Eye (tissue), 1 donor: ENCODE data around the gene LTB.
A peak's percentile ranks its signal among the peaks of the same experiment; 100 is the strongest.

Experiments used
- DNase-seq: peaks from one replicate; pipeline ENCODE4 v3.0.0-alpha.2; 2015

LTB gene

DNA sequence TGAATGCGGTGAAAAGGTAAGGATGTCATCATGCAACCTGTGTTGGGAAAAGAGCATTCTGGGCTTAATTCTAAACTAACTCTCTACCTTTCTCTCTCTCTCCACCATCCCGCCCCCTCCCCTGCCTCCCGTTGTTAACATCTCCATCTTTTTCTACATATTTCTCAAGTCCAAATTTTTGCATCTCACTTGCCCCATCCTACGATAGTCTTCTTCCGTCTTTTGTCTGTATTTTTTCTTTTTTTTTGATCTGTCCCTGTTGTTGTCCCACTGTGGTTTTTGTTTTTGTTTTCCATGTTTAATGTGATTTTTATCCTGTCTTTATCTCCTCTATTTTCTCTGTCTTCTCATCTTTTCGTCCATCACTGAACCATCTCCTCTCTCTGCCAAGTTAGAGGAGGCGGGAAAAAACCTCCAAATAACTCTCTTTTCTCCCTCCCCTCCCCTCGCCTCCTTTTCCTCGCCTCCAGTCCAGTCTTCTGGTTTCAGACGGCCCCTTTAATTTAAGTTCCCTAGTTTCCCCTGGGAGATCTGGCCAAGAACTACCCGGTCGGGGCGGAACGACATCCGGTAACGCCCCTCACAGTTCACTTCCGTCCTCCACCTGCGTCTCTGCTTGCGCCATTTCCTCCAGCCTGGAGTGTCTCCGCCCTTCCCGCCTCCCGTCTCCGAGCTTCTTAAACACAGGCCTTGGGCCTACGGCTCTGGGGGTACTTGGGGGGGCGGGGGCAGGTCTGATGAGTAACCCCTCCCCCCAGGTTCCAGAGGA is 35.1 kb downstream of the LTB start, which contains the start of gene NFKBIL1:
NFKBIL1 (plus strand) TSS at position 651 of the 769 bp plus-strand sequence; CDS start at position 738, 87 bp downstream.
- DNase-seq: peak; percentile 97

DNA sequence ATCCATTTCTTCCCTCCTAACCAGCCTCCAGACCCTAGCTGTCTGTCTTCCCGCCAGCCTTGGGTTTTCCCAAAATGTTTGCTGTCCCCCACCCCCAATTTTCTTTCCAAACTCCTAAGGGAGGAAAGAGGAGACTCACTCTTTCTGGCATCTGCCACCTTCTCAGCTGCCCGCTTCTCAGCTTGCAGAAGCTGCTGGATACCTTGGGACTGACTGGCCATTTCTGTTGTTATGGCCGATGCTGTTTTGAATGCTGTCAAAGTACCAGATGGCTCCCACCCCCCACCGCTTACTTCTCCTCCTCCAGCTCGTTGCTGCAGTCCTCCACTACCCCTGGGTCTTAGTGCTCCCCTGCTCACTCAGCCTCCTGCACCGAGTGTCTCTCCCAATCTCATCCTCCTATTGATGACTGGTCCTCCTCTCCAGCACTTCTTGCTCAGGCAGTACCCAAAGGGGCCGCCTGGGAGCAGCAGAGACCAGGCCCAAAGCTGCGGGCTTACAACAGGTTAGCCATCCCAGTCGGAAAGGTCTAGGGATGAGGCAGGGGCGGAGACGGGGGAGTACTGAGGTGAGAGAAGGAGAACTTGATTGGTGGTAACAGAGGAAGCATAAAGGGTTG is 35.8 kb downstream of the LTB start, which contains the start of gene ATP6V1G2:
ATP6V1G2 (minus strand) TSS at position 270 of the 619 bp plus-strand sequence; CDS start at position 221, 49 bp downstream.
- peak; percentile 97 for DNase-seq

DNA sequence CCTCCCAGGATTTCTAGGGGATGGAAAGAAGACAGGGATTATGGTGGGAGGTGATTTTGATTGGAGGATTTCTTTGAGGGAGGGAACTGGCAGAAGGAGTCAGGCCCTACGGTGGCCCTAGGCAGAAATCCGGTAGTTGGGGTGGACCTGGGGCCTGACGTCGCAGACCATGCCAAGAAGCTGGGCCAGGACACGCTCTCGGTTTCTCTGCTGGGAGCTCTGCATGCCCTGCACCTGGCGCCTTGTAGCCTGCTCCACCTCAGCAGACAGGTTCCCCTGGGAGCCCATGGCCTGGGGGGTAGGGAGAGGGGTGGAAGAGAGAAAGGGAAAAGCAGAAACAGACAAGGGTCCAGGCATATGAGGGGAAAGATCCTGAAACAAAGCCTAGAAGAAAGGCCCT is 36.9 kb downstream of the LTB start:
- no peak for DNase-seq

GRCh38 chr6:31544676-31545075 is 37.5 kb downstream of the LTB start:
- no peak for DNase-seq

DNA sequence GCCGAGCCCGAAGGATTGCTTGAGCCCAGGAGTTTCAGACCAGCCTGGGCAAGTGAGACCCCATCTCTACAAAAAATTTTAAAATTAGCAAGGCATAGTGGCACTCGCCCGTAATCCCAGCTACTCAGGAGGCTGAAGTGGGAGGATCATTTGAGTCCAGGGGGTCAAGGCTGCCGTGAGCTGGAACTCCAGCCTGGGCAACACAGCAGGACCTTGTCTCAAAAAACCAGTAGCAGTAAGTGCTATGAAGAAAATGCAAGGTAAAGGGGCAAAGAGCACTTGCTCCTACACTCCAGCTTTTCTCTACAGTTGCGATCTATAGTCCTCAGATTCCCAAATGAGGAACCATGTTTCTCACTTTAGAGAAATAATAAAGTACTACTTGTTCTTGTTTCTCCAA is 38.6 kb downstream of the LTB start:
- DNase-seq: no peak

DNA sequence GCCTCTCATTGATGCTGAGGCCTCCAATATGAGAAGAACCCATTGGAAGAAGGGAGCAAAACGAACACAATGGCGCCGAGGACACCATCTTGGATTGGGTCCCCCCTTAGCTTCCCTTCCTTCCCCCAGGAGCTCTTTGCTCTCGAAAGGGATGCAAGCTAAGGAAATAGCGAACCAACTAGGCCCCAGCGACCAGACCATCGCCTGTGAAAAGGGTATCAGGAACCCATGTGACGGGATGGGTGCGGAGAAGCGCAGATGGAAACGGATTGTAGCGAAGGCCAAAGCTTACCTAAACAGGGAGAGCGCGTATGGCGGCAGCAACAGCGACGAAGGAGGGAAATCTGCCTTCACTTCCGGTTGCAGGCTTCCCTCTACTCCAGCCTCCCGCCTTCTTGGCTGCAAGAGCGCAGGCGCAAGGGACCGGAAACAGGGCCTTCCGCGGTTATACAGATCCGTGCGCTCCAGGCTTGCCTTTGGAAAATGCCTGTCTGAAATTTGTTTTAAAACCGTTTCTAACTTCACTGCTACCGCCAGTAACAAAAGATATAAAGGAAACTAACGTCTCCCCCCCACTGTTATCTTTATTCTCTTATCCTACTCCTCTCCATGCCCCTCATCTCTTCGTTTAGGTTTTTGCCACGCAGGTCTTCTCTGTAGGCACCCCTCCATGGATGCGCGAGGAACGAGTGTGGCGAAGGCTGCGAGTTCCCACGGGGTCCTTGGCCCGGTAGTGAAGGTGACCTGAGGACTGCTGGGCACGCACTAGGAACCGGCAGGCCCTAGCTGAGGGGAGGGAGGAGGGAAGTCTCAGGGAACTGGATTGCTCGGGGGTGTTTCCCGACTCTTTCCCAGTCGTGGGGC is 40.3 kb downstream of the LTB start, which contains the start of gene DDX39B:
DDX39B (minus strand) TSS at position 346 of the 864 bp plus-strand sequence. CDS start 1,471 bp downstream, outside the sequence.
- DNase-seq: peak; percentile 99

DNA sequence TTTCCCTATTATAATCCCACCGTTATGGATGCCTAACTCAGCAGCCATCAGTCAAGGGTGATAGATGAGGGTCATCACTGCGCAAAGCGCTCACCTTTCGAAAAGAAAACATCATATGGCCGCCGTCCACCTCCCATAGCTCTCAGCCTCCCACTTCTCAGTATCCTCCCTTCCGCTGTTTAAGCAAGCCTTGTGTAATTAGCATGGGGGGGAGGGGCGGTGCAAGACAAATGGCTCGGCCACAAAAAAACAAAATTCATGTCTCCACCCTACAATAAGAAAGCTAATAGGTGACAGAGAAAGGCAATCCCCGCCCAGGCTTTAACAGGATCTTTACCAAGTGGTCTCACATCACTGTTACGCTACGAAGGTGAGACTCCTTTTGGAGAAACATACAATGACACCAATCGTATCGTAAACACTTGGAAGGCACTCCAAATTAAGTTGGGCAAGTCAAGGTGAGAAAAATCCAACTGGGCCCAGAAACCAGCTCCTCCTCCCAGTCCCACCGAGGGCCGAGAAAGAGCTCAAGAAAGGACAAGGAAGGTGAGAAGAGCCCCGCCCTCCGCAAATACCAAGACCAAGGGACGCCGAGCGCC is 41.1 kb downstream of the LTB start:
- DNase-seq: no peak

- no peak for DNase-seq
These were observed 41.6 kb downstream of the LTB start for GRCh38 chr6:31540640-31541039.

DNA sequence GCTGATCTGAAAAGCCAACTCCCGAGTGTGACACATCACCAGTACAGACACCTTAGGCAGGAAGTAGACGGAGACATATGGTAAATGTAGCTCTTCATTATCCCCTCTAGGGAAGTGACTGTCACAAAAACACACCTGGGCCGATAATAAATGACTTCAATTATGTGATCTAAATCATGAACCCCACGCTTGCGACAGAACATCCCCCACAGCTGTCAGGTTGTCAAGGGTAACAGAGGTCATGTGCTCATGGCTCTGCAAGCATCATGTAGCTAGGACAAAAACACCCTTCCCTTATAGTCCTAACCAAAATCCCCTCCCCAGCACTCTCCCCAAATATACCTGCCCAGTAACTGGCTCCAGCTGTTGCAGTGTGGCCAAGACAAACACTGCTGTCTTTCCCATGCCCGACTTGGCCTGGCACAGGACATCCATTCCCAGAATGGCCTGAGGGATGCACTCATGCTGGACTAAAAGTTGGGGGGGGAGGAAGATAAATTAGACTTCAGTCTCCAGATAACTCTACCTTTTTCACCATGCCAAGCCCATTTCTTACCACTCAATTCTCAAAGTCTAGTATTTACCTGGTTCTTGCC is 43.3 kb downstream of the LTB start:
- DNase-seq: no peak

GRCh38 chr6:31535538-31536324 is 46.5 kb downstream of the LTB start:
- no peak for DNase-seq

DNA sequence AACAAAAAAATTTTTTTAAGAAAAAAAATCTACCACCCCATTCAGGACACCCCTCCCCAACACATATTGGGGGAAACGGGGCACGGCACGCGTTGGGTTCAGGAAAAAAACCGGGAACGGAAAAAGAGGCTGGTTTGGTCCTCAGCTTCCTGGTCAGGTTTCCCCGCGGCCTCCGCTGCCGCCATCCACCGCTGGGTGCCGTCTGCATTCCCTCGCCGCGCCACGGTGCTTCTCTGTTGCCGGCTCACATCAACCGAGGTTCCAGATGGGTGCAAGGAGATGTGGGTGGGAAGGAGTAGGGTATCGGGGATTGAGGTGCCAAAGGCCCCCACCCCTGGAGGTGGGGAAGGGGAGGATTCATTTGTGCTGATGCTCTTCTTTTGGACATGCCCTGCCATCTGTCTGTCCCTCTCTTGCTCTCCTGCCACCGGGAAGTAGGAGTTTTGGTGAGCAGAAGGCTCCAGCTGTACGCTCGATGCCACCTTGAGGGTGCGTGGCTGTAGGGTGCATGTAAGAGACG is 47.6 kb downstream of the LTB start:
- no peak for DNase-seq

DNA sequence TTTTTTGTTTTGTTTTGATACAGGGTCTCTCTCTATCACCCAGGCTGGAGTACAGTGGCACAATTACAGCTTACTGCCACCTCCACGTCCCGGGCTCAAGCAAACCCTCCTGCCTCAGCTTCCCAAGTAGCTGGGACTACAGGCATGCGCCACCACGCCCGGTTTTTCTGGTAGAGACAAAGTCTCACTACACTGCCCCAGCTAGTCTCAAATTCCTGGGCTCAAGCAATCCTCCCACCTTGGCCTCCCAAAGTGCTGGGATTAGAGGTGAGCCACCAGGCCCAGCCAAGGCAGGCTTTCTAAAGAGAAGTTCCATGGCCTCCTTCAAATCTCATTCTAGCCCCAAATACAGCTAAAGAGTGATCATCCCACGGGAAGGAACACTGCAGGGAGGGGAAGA is 48.2 kb downstream of the LTB start:
- DNase-seq: no peak

DNA sequence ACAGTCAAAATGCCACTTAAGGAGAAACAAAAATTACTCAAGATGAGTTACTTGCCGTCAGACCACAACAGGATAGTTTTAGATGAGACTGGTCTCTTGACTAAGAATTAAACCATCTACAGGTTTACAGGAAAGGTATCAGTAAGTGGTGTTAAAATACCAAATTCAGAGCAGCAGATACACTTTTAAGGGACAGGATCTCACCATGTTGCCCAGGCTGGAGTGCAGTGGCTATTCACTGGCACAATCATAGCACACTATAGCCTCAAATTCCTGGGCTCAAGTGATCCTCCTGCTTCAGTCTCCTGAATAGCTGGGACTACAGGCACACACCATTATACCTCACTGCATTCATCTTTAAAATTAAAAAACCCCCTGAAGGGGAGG is 48.8 kb downstream of the LTB start:
- no peak for DNase-seq

DNA sequence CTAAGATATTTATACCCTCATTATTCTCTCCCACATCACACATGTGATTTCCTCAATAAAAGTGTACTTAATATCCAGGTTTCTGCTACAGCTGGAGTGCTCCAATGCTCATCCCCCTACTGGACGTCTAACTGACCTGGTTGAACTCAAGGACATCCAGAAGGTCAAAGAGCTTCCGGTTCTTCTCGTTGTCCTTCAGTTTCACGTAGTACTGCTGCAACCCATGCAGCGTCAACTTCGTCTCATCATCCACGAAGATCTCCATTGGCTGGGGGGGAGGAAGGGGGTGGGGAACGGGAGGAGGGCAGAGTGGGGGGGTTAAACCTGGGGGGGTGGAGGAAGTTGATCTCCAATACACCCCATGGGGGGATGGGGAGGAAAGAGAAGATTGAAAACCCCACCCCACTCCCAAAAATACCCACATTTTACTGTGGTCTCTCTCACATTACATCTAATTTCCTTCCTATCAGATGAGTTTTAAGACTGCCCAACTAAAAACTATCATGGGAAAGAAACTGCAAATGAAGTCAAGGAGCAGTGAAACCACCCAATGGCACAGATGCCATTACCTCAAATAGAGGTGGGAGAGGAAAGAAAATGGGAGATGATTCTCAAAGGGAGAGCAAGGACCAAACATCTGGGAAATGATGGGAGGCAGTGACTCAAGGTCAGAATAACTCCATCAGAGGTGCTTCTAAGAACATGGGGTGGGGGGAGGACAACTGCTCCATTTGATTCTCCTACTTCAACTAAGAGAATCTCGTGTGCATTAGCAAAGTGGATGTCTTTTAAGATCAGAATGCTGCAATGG is 49.4 kb downstream of the LTB start:
- no peak for DNase-seq

DNA sequence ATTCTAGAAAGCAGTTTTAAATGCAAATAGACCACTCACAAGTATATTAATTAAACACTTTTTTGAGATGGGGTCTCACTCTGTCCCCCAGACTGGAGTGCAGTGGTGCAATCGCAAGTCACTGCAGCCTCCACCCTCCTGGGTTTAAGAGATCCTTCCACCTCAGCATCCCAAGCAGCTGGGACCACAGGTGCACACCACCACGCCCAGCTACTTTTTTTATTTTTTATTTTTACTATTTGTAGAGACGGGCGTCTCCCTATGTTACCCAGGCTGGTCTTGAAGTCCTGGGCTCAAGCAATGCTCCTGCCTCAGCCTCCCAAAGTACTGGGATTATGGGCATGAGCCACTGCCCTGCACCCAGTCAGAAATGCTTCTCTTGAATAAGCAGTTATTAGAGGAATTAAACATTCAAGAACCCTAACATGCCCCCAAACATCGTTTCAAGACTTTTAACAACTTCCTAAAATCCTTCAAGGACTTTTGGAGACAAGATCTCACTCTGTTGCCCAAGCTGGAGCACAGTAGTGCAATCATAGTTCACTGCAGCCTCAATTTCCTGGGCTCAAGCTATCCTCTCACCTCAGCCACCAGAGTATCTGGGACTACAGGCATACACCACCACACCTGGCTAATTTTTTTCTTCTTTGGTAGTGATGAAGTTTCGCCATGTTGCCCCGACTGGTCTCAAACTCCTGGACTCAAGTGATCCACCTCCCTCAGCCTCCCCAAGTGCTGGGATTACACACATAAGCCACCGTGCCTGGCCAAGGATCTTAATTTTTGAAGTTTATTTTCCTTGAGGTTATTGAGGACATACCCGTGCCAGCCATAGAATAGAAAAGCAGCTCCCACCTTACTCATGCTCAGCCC is 50.2 kb downstream of the LTB start:
- no peak for DNase-seq

GRCh38 chr6:31531162-31531561 is 51.1 kb downstream of the LTB start:
- DNase-seq: no peak

GRCh38 chr6:31530659-31531058 is 51.6 kb downstream of the LTB start:
- DNase-seq: no peak
